Breast epithelium (tissue), 4 donors: ENCODE measurements around the gene PYGO2. TPM values are rescaled to one million over a fixed set of nuclear protein-coding genes. Genes with fewer than 3 reads are reported as not detected.

Experiments used
- DNase-seq, 2 donors: peaks; one replicate each; pipeline ENCODE4 v3.0.0-alpha.2; 2019; ENCODE audit warnings: low spot score in 2 of 2
- H3K27ac ChIP-seq, 2 donors: fragments of 200-600 bp; sonication (generic) in 1 of 2; one replicate each; pipeline ENCODE4 v1.5.1; 2016 to 2019; ENCODE audit warnings: mild to moderate bottlenecking in 1 of 2
- H3K27me3 ChIP-seq, 2 donors: fragments of 200-600 bp; sonication (generic) in 1 of 2; one replicate each; pipeline versions ENCODE4 v1.5.1 to v1.6.0; 2017 to 2019; ENCODE audit warnings: control low read depth in 1 of 2, mild to moderate bottlenecking in 1 of 2
- H3K36me3 ChIP-seq: fragments of 200-600 bp; one replicate; pipeline ENCODE4 v1.5.1; 2019
- H3K4me1 ChIP-seq, 2 donors: fragments of 200-600 bp; sonication (generic); one replicate each; pipeline ENCODE4 v1.5.1; 2016 to 2019; ENCODE audit warnings: control low read depth in 1 of 2
- H3K4me3 ChIP-seq, 3 donors: fragments of 200-600 bp; sonication (generic); 1 replicate in 2 of 3; 2 replicates in 1 of 3; pipeline ENCODE4 v1.5.1; 2016 to 2019; ENCODE audit warnings: mild to moderate bottlenecking in 3 of 3, moderate library complexity in 2 of 3
- H3K9me3 ChIP-seq, 2 donors: fragments of 200-600 bp; sonication (generic) in 1 of 2; one replicate each; pipeline ENCODE4 v1.5.1; 2016 to 2019; ENCODE audit warnings: control low read depth in 1 of 2
- CTCF ChIP-seq, 3 donors: fragments of 450-650 bp; IDR thresholded peaks; one replicate each; pipeline ENCODE4 v1.5.1; 2016 to 2017; ENCODE audit warnings: antibody characterized with exemption in 3 of 3, mild to moderate bottlenecking in 3 of 3, moderate library complexity in 3 of 3
- POLR2A ChIP-seq: fragments of 450-650 bp; IDR thresholded peaks from one replicate; pipeline ENCODE4 v1.6.1; 2016; ENCODE audit warnings: antibody characterized with exemption, mild to moderate bottlenecking, moderate library complexity
- POLR2AphosphoS5 ChIP-seq, 3 donors: sonication (generic); formaldehyde crosslinking; IDR thresholded peaks; one replicate each; pipeline ENCODE4 v1.6.1; 2017; ENCODE audit warnings: antibody characterized with exemption in 3 of 3
- intact Hi-C: fragments of 100-400 bp; cut with DNase I; formaldehyde crosslinking; loops from one replicate; pipeline ENCODE4 v1.15.1; 2023; ENCODE audit warnings: low total_unique reads
- total RNA-seq, 3 donors: library from RNA; depleted of rRNA; stranded (reverse); fragments of >200 nt; gene quantifications; one replicate each; pipeline ENCODE4 v1.1.0, GENCODE V29; 2016

PYGO2 gene
- total RNA-seq, 3 donors from 2014 or later, result 14.6 to 26.2 (median 20.3) TPM

GRCh38 chr1:155001675-155002463 lies 40.3 kb upstream of the PYGO2 start:
- H3K4me1 ChIP-seq, result peaks cover 16 to 36% of the 10 kb centered on the region in 2 donors
- DNase-seq, result peak; percentile 100
- intact Hi-C loops, result no loop called here
- TF ChIP-seq POLR2A (peak; percentile 83), POLR2AphosphoS5 (IDR thresholded peaks at IDR 0.05) (peak in 2 of 3 donors; percentile 61 to 78), CTCF (IDR thresholded peaks at IDR 0.05) (peak in 2 of 3 donors; percentile 9 to 30)
- H3K9me3 ChIP-seq, result no peaks in the 10 kb centered on the region
- H3K27ac ChIP-seq, result peak overlapping the region; percentile 98 to 99
- H3K27me3 ChIP-seq, result no peaks in the 10 kb centered on the region
- peak overlapping the region; percentile 89 to 95 (median 89) for H3K4me3 ChIP-seq
- no peaks in the 10 kb centered on the region for H3K36me3 ChIP-seq

GRCh38 chr1:155001425-155001674 lies 39.8 kb upstream of the PYGO2 start:
- intact Hi-C loops, result no loop called here
- no peak for TF ChIP-seq POLR2AphosphoS5 (IDR thresholded peaks at IDR 0.05)
- TF ChIP-seq CTCF (IDR thresholded peaks at IDR 0.05), result no peak
- no peak for TF ChIP-seq POLR2A
- peaks cover 16 to 30% of the 10 kb centered on the region in 2 donors for H3K4me1 ChIP-seq

GRCh38 chr1:155000726-155001424 lies 39.3 kb upstream of the PYGO2 start:
- Histone ChIP-seq H3K36me3 (no peaks in the 10 kb centered on the region), H3K9me3 (no peaks in the 10 kb centered on the region), H3K4me3 (peak overlapping the region; percentile 89 to 95 (median 89)), H3K4me1 (peaks cover 16 to 27% of the 10 kb centered on the region in 2 donors), H3K27ac (peak overlapping the region; percentile 98 to 99), H3K27me3 (no peaks in the 10 kb centered on the region)
- DNase-seq, result peak; percentile 98 to 99
- TF ChIP-seq POLR2AphosphoS5 (IDR thresholded peaks at IDR 0.05) (peak; percentile 70 to 91 (median 89)), CTCF (IDR thresholded peaks at IDR 0.05) (peak in 1 of 3 donors; percentile 18), POLR2A (peak; percentile 82)
- intact Hi-C loops, result no loop called here

More at GRCh38 chr1:155001425-155001674, 39.8 kb upstream of the PYGO2 start:
- Histone ChIP-seq H3K27me3 (no peaks in the 10 kb centered on the region), H3K4me3 (peak overlapping the region; percentile 89 to 95 (median 89)), H3K9me3 (no peaks in the 10 kb centered on the region), H3K36me3 (no peaks in the 10 kb centered on the region), H3K27ac (peak overlapping the region; percentile 98 to 99)
- DNase-seq, result no peak

GRCh38 chr1:155000411-155000725 lies 38.8 kb upstream of the PYGO2 start:
- H3K27me3 ChIP-seq, result no peaks in the 10 kb centered on the region
- H3K4me1 ChIP-seq, result peaks cover 16 to 22% of the 10 kb centered on the region in 2 donors
- intact Hi-C loops, result no loop called here
- TF ChIP-seq CTCF (IDR thresholded peaks at IDR 0.05) (no peak), POLR2AphosphoS5 (IDR thresholded peaks at IDR 0.05) (no peak), POLR2A (no peak)
- H3K9me3 ChIP-seq, result no peaks in the 10 kb centered on the region
- H3K4me3 ChIP-seq, result peak overlapping the region; percentile 89 to 95 (median 89)
- no peak for DNase-seq
- no peaks in the 10 kb centered on the region for H3K36me3 ChIP-seq
- H3K27ac ChIP-seq, result peak overlapping the region; percentile 98 to 99
